Measurements from ENCODE around the gene DDIAS. TPM values are rescaled to one million over a fixed set of nuclear protein-coding genes. Genes with fewer than 3 reads are reported as not detected.

DDIAS gene
- total and polyA plus RNA-seq, 9 of the 15 experiments (the other 6 are each of a cell fraction or from before 2014, with no cell fraction given): 9.4 to 27.2 (median 23.3) TPM

GRCh38 chr11:82855616-82856015 lies 45.9 kb upstream of the DDIAS start:
- no peak for DNase-seq (ENCODE audit: extremely low read depth in 1 of 4, low spot score in 3 of 4)
- no peak for FAIRE-seq
- 86% methylated on average over 2 of the region's 2 CpGs for WGBS (ENCODE audit: insufficient coverage, low coverage, missing lambda C conversion rate)
- no peak overlapping the region for H3K4me3 ChIP-seq
- POLR2A ChIA-PET: no interaction called here
- H3K27me3 ChIP-seq (ENCODE audit: control insufficient read depth in 2 of 2, insufficient read depth in 2 of 2, low read length in 2 of 2): no peaks in the 10 kb centered on the region
- CTCF ChIA-PET (ENCODE audit: low intra/inter-chr PET ratio): no interaction called here
- no peaks in the 10 kb centered on the region for H3K36me3 ChIP-seq (ENCODE audit: control insufficient read depth, insufficient read depth, low read length)
- no peaks in the 10 kb centered on the region for H3K79me2 ChIP-seq (ENCODE audit: control insufficient read depth, insufficient read depth, low read length)
- BruUV-seq (replicated peaks): no TSS peak
- in situ Hi-C loops (cut with MboI): loop anchor here (25.0 kb wide), 1 partner anchor 957 kb away; no protein-coding TSS in a partner anchor
- intact Hi-C loops (cut with micrococcal nuclease): no loop called here
- no peak overlapping the region for H2AFZ ChIP-seq (ENCODE audit: low read depth, low read length)
- H3K27ac ChIP-seq (ENCODE audit: extremely low read depth, low read depth, low read length): no peak overlapping the region
- no peak for ATAC-seq
- TF ChIP-seq SNIP1 (IDR thresholded peaks at IDR 0.05; ENCODE audit: low read depth) (no peak), ZHX1 (conservative IDR thresholded peaks at IDR 0.05; ENCODE audit: low read length) (no peak), GATAD2A (IDR thresholded peaks at IDR 0.05) (no peak), RFX1 (IDR thresholded peaks at IDR 0.05) (no peak), MAZ (CRISPR knock-in tag; conservative IDR thresholded peaks at IDR 0.05 in 1 of 2, IDR thresholded peaks at IDR 0.05 in 1 of 2) (no peak), ZNF395 (CRISPR knock-in tag; IDR thresholded peaks at IDR 0.05) (no peak), GABPA (tag; conservative IDR thresholded peaks at IDR 0.05; ENCODE audit: low read depth) (no peak), NKRF (IDR thresholded peaks at IDR 0.05; ENCODE audit: borderline replicate concordance) (no peak), MECOM (CRISPR knock-in tag; IDR thresholded peaks at IDR 0.05) (no peak), HDAC2 (IDR thresholded peaks at IDR 0.05) (no peak)
- no peaks in the 10 kb centered on the region for H3K9me1 ChIP-seq (ENCODE audit: control insufficient read depth, insufficient read depth, low read length)
- no peak overlapping the region for H3K4me2 ChIP-seq (ENCODE audit: insufficient read depth, low read length)
- H3K4me1 ChIP-seq (replicated peaks in 1 of 2; ENCODE audit: control insufficient read depth in 2 of 2, insufficient read depth in 2 of 2, low read length in 2 of 2): no peaks in the 10 kb centered on the region
- no peak overlapping the region for H3K9ac ChIP-seq (ENCODE audit: insufficient read depth in 1 of 2, low read depth in 2 of 2, low read length in 2 of 2)
- H3K9me3 ChIP-seq (replicated peaks; ENCODE audit: control insufficient read depth, insufficient read depth, low read depth, low read length): no peaks in the 10 kb centered on the region
- no peaks in the 10 kb centered on the region; the same call in 1 of the 2 replicates for H4K20me1 ChIP-seq (replicated peaks; ENCODE audit: control insufficient read depth, insufficient read depth, low read length)
